GM23338 (cell line): ENCODE measurements around the gene NLRC3. TPM values are rescaled to one million over a fixed set of nuclear protein-coding genes. Genes with fewer than 3 reads are reported as not detected.

Source experiments
- ATAC-seq: fragments of 200-7000 bp; cut with Tn5 transposase; 3 replicates; pipeline ENCODE4 v1.9.1; 2020
- DNase-seq: peaks from one replicate; pipeline ENCODE4 v3.0.0-alpha.2; 2015; ENCODE audit warnings: low spot score
- H2AFZ ChIP-seq: fragments of 200-600 bp; sonication (generic); 2 replicates; pipeline ENCODE4 v1.8.0; 2016; ENCODE audit warnings: antibody characterized with exemption, mild to moderate bottlenecking, moderate library complexity
- H3F3A ChIP-seq: fragments of 200-600 bp; sonication (generic); replicated peaks from 2 replicates; pipeline ENCODE4 v1.8.0; 2017; ENCODE audit warnings: antibody characterized with exemption, mixed run types, low read depth
- H3K27ac ChIP-seq: fragments of 200-600 bp; sonication (generic); 2 replicates; pipeline ENCODE4 v1.6.1; 2016; ENCODE audit warnings: low read depth
- H3K27me3 ChIP-seq: fragments of 200-600 bp; sonication (generic); 2 replicates; pipeline ENCODE4 v1.8.0; 2016; ENCODE audit warnings: mild to moderate bottlenecking, mixed run types, moderate library complexity; ENCODE audit not compliant: insufficient read depth
- H3K36me3 ChIP-seq: fragments of 200-600 bp; sonication (generic); 2 replicates; pipeline ENCODE4 v1.8.0; 2016; ENCODE audit warnings: mild to moderate bottlenecking; ENCODE audit not compliant: insufficient read depth
- H3K4me1 ChIP-seq: fragments of 200-600 bp; sonication (generic); 2 replicates; pipeline ENCODE4 v1.8.0; 2016; ENCODE audit warnings: mild to moderate bottlenecking, moderate library complexity; ENCODE audit not compliant: insufficient read depth
- H3K4me2 ChIP-seq: fragments of 200-600 bp; sonication (generic); 2 replicates; pipeline ENCODE4 v1.7.1; 2017; ENCODE audit warnings: mixed run types
- H3K4me3 ChIP-seq: fragments of 200-600 bp; sonication (generic); 2 replicates; pipeline ENCODE4 v1.6.1; 2016; ENCODE audit warnings: mixed run types
- H3K79me2 ChIP-seq: fragments of 200-600 bp; sonication (generic); replicated peaks from 2 replicates; pipeline ENCODE4 v1.8.0; 2017; ENCODE audit warnings: mild to moderate bottlenecking; ENCODE audit not compliant: insufficient read depth
- H3K9me2 ChIP-seq: fragments of 200-600 bp; sonication (generic); 2 replicates; pipeline ENCODE4 v1.8.0; 2017; ENCODE audit not compliant: insufficient read depth
- H4K20me1 ChIP-seq: fragments of 200-600 bp; sonication (generic); replicated peaks from 2 replicates; pipeline ENCODE4 v1.8.0; 2017; ENCODE audit warnings: mild to moderate bottlenecking; ENCODE audit not compliant: insufficient read depth
- H3K27ac Mint-ChIP-seq: 2 replicates; pipeline ENCODE4 v1.8.0; 2020; ENCODE audit warnings: inconsistent platforms, mild to moderate bottlenecking, moderate library complexity, mixed read lengths
- H3K27me3 Mint-ChIP-seq: 3 replicates; pipeline ENCODE4 v1.8.0; 2022; ENCODE audit warnings: low read depth, mild to moderate bottlenecking, moderate library complexity, mixed read lengths, inconsistent platforms; ENCODE audit not compliant: insufficient read depth, poor library complexity
- H3K36me3 Mint-ChIP-seq: 3 replicates; pipeline ENCODE4 v1.8.0; 2021; ENCODE audit warnings: low read depth, mild to moderate bottlenecking, inconsistent platforms, moderate library complexity, mixed read lengths
- H3K4me1 Mint-ChIP-seq: 3 replicates; pipeline ENCODE4 v1.8.0; 2020; ENCODE audit warnings: mild to moderate bottlenecking, inconsistent platforms, mixed read lengths
- H3K4me3 Mint-ChIP-seq: 3 replicates; pipeline ENCODE4 v1.8.0; 2021; ENCODE audit warnings: moderate library complexity, mild to moderate bottlenecking, inconsistent platforms, mixed read lengths
- H3K9me3 Mint-ChIP-seq: 3 replicates; pipeline ENCODE4 v1.8.0; 2020; ENCODE audit warnings: moderate library complexity, mild to moderate bottlenecking, inconsistent platforms, mixed read lengths
- ETS1 ChIP-seq: IDR thresholded peaks from 2 replicates; pipeline ENCODE4 v1.6.1; 2016; ENCODE audit warnings: antibody characterized with exemption
- EZH2 ChIP-seq: fragments of 200-600 bp; sonication (generic); IDR thresholded peaks from one replicate; pipeline ENCODE4 v1.8.0; 2017; ENCODE audit warnings: antibody characterized with exemption, mild to moderate bottlenecking, low read depth; ENCODE audit not compliant: unreplicated experiment
- JUNB ChIP-seq: IDR thresholded peaks from one replicate; pipeline ENCODE4 v1.6.1; 2016; ENCODE audit warnings: antibody characterized with exemption; ENCODE audit not compliant: unreplicated experiment
- POLR2AphosphoS5 ChIP-seq: IDR thresholded peaks from 2 replicates; pipeline ENCODE4 v1.6.1; 2016; ENCODE audit warnings: antibody characterized with exemption, low read depth
- ZNF114 ChIP-seq: fragments of 250-450 bp; sonication (Bioruptor Pico); IDR thresholded peaks from 2 replicates; pipeline ENCODE4 v1.5.0; 2020; ENCODE audit warnings: mild to moderate bottlenecking, moderate library complexity
- ZNF331 ChIP-seq: fragments of 250-450 bp; sonication (Bioruptor Pico); IDR thresholded peaks from 2 replicates; pipeline ENCODE4 v1.5.0; 2020; ENCODE audit warnings: low read depth, mild to moderate bottlenecking, moderate library complexity
- polyA plus RNA-seq: library from polyadenylated mRNA; unstranded; fragments of >200 nt; fragmentation: Nextera tagmentation; extraction: Ambion mirVana; gene quantifications from 2 replicates; pipeline ENCODE4 v1.2.1, GENCODE V29; 2016
- total RNA-seq: library from RNA; depleted of rRNA; stranded (reverse); fragments of >200 nt; shearing (Covaris generic); gene quantifications from 2 replicates; pipeline ENCODE4 v1.2.3, GENCODE V29; 2014

NLRC3 gene
- total and polyA plus RNA-seq, 2 experiments from 2014 or later, result 0.11 to 0.49 TPM

- peaks cover 6% of the 10 kb centered on the region for H3K4me1 ChIP-seq
- no peaks in the 10 kb centered on the region for H3K36me3 ChIP-seq
- ATAC-seq (peak; percentile 91), DNase-seq (peak; percentile 94)
- no peaks in the 10 kb centered on the region for H3K9me3 Mint-ChIP-seq
- H3K27me3 ChIP-seq, result no peaks in the 10 kb centered on the region
- H3K36me3 Mint-ChIP-seq, result peaks cover 9% of the 10 kb centered on the region; the same call in 2 of the 3 replicates
- TF ChIP-seq ZNF114, result no peak
- peak; percentile 73 for TF ChIP-seq POLR2AphosphoS5
- peak within 1 kb of the TSS; percentile 98 for H2AFZ ChIP-seq
- peaks cover 44% of the 10 kb centered on the region for H3K79me2 ChIP-seq
- peak within 1 kb of the TSS; percentile 91 for H3K27ac Mint-ChIP-seq
- no peaks in the 10 kb centered on the region for H3K9me2 ChIP-seq
- H3K4me3 Mint-ChIP-seq, result peak within 1 kb of the TSS; percentile 96
- H3K27ac ChIP-seq, result peak within 1 kb of the TSS; percentile 87
- H3K4me1 Mint-ChIP-seq, result peaks cover 21% of the 10 kb centered on the region
- peak within 1 kb of the TSS; percentile 96 for H3K4me2 ChIP-seq
- peaks cover 6% of the 10 kb centered on the region for H3K27me3 Mint-ChIP-seq
- peaks cover 15% of the 10 kb centered on the region; the same call in 1 of the 2 replicates for H3F3A ChIP-seq
- peak within 1 kb of the TSS; percentile 98 for H3K4me3 ChIP-seq
- H4K20me1 ChIP-seq, result 0 out of 2 replicates have a peak, but pooled peaks cover 9% of the 10 kb centered on the region
Observed at GRCh38 chr16:3611146-3611975, 34.2 kb upstream of the NLRC3 start, which contains the start of gene SLX4. Gene SLX4, minus strand, starts transcription at chr16:3611606. Its CDS starts 2,642 bp downstream, at chr16:3608964.

- H3F3A ChIP-seq, result peaks cover 16% of the 10 kb centered on the region; the same call in 1 of the 2 replicates
- H3K27me3 ChIP-seq, result no peaks in the 10 kb centered on the region
- H3K27me3 Mint-ChIP-seq, result peaks cover 6% of the 10 kb centered on the region
- ATAC-seq (peak; percentile 61), DNase-seq (peak; percentile 8)
- 0 out of 2 replicates have a peak, but pooled peaks cover 9% of the 10 kb centered on the region for H4K20me1 ChIP-seq
- TF ChIP-seq ZNF331 (CRISPR knock-in tag) (no peak), POLR2AphosphoS5 (no peak), ZNF114 (no peak)
- H2AFZ ChIP-seq, result peak overlapping the region; percentile 97
- no peak overlapping the region for H3K27ac Mint-ChIP-seq
- no peaks in the 10 kb centered on the region for H3K9me2 ChIP-seq
- no peak overlapping the region for H3K27ac ChIP-seq
- peak overlapping the region; percentile 98 for H3K4me3 ChIP-seq
- H3K4me1 ChIP-seq, result peaks cover 6% of the 10 kb centered on the region
- H3K36me3 ChIP-seq, result no peaks in the 10 kb centered on the region
- H3K36me3 Mint-ChIP-seq, result peaks cover 15% of the 10 kb centered on the region
- peaks cover 38% of the 10 kb centered on the region for H3K79me2 ChIP-seq
- peaks cover 21% of the 10 kb centered on the region for H3K4me1 Mint-ChIP-seq
- H3K9me3 Mint-ChIP-seq, result no peaks in the 10 kb centered on the region
- H3K4me3 Mint-ChIP-seq, result peak overlapping the region; percentile 96
- peak overlapping the region; percentile 96 for H3K4me2 ChIP-seq
Observed at GRCh38 chr16:3610698-3611145, 33.5 kb upstream of the NLRC3 start.

GRCh38 chr16:3609895-3610697, 32.9 kb upstream of the NLRC3 start:
- peak overlapping the region; percentile 96 for H3K4me2 ChIP-seq
- 0 out of 2 replicates have a peak overlapping the region, but pooled peaks have one; percentile 97 for H2AFZ ChIP-seq
- Mint-ChIP-seq H3K27me3 (peaks cover 6% of the 10 kb centered on the region), H3K4me1 (peaks cover 21% of the 10 kb centered on the region), H3K36me3 (peaks cover 14% of the 10 kb centered on the region), H3K9me3 (no peaks in the 10 kb centered on the region), H3K27ac (no peak overlapping the region), H3K4me3 (peak overlapping the region; percentile 96)
- H3K9me2 ChIP-seq, result no peaks in the 10 kb centered on the region
- H3K4me1 ChIP-seq, result peaks cover 6% of the 10 kb centered on the region
- H3K27ac ChIP-seq, result no peak overlapping the region
- ATAC-seq, result no peak
- H3K27me3 ChIP-seq, result no peaks in the 10 kb centered on the region
- no peak for DNase-seq
- H4K20me1 ChIP-seq, result peaks cover 9% of the 10 kb centered on the region; the same call in 1 of the 2 replicates
- peaks cover 16% of the 10 kb centered on the region; the same call in 1 of the 2 replicates for H3F3A ChIP-seq
- H3K79me2 ChIP-seq, result peaks cover 31% of the 10 kb centered on the region
- H3K4me3 ChIP-seq, result peak overlapping the region; percentile 98
- H3K36me3 ChIP-seq, result peaks cover 2% of the 10 kb centered on the region; the same call in 1 of the 2 replicates
- TF ChIP-seq ETS1 (no peak), ZNF331 (CRISPR knock-in tag) (no peak), EZH2 (no peak), JUNB (no peak)
